K562 (cell line): ENCODE results near the gene PUM1. TPM values are rescaled to one million over a fixed set of nuclear protein-coding genes. Genes with fewer than 3 reads are reported as not detected.

ENCODE experiments used
- ARNT ChIP-seq, 2 experiments: fragments of 450-650 bp; IDR thresholded peaks; 2 replicates each; pipeline ENCODE4 v1.6.1; 2016; ENCODE audit warnings: mild to moderate bottlenecking in 1 of 2
- ATF7 ChIP-seq: fragments of 450-650 bp; IDR thresholded peaks from 2 replicates; pipeline ENCODE4 v1.7.1; 2014; ENCODE audit warnings: mild to moderate bottlenecking, moderate library complexity
- CBX3 ChIP-seq, 2 experiments: IDR thresholded peaks; 1 replicate in 1 of 2; 2 replicates in 1 of 2; pipeline ENCODE4 v1.6.1; 2012; ENCODE audit warnings: inconsistent platforms in 2 of 2, low read length in 2 of 2, borderline replicate concordance in 1 of 2, control low read depth in 1 of 2
- EGR1 ChIP-seq: fragments of 450-650 bp; conservative IDR thresholded peaks from 2 replicates; pipeline ENCODE4 v1.6.1; 2017; ENCODE audit warnings: mild to moderate bottlenecking
- GTF2F1 ChIP-seq: IDR thresholded peaks from 2 replicates; pipeline ENCODE4 v1.6.1; 2011; ENCODE audit warnings: low read depth, low read length, improper control_type of control experiment
- MTA2 ChIP-seq: fragments of 450-650 bp; IDR thresholded peaks from 2 replicates; pipeline ENCODE4 v1.6.1; 2016; ENCODE audit warnings: low read depth
- PHB ChIP-seq: fragments of 250-450 bp; sonication (Bioruptor Pico); IDR thresholded peaks from 2 replicates; pipeline ENCODE4 v1.5.0; 2021
- RBBP5 ChIP-seq: fragments of 200-600 bp; sonication (generic); IDR thresholded peaks from 2 replicates; pipeline ENCODE4 v1.6.1; 2012; ENCODE audit warnings: borderline replicate concordance, mild to moderate bottlenecking, low read length, control low read depth, inconsistent platforms; ENCODE audit not compliant: insufficient read depth, poor library complexity, severe bottlenecking
- RBFOX2 ChIP-seq: fragments of 200-400 bp; formaldehyde crosslinking; IDR thresholded peaks from 2 replicates; pipeline ENCODE4 v1.6.1; 2017; ENCODE audit warnings: low read depth, mild to moderate bottlenecking, low read length, moderate library complexity
- TBP ChIP-seq: optimal IDR thresholded peaks from 2 replicates; pipeline ENCODE3; 2011; ENCODE audit warnings: low read depth, low read length, improper control_type of control experiment
- U2AF2 ChIP-seq: fragments of 200-400 bp; formaldehyde crosslinking; optimal IDR thresholded peaks from 2 replicates; pipeline ENCODE3; 2017; ENCODE audit warnings: low read depth, mild to moderate bottlenecking, low read length
- ZBTB1 ChIP-seq: sonication (generic); formaldehyde crosslinking; IDR thresholded peaks from 2 replicates; pipeline ENCODE4 v1.8.1; 2023; ENCODE audit warnings: missing genetic modification reagents, low read depth, mild to moderate bottlenecking, borderline replicate concordance
- ZBTB34 ChIP-seq: fragments of 250-450 bp; sonication (Bioruptor Pico); IDR thresholded peaks from 2 replicates; pipeline ENCODE4 v1.8.0; 2021; ENCODE audit warnings: mild to moderate bottlenecking, moderate library complexity
- ZEB2 ChIP-seq: fragments of 450-650 bp; IDR thresholded peaks from 2 replicates; pipeline ENCODE4 v1.6.1; 2016
- ZFP30 ChIP-seq: fragments of 250-450 bp; sonication (Bioruptor Pico); IDR thresholded peaks from 2 replicates; pipeline ENCODE4 v1.8.0; 2022; ENCODE audit warnings: moderate library complexity, mild to moderate bottlenecking, inconsistent platforms, borderline replicate concordance
- ZNF586 ChIP-seq: fragments of 450-650 bp; formaldehyde crosslinking; conservative IDR thresholded peaks from 2 replicates; pipeline ENCODE4 v1.4.0; 2020; ENCODE audit warnings: mild to moderate bottlenecking, moderate library complexity
- ZNF76 ChIP-seq: fragments of 250-450 bp; sonication (Bioruptor Pico); IDR thresholded peaks from 2 replicates; pipeline ENCODE4 v1.4.0; 2020; ENCODE audit warnings: mild to moderate bottlenecking, moderate library complexity, borderline replicate concordance
- polyA plus RNA-seq, 8 experiments: library from polyadenylated mRNA; depleted of rRNA in 4 of 8; stranded (reverse) in 5 of 8; unstranded in 3 of 8; fragments of >200 nt; fragmentation: Nextera tagmentation in 2 of 8; fragmentation: Illumina TruSeq in 1 of 8; extraction: Ambion mirVana in 2 of 8; extraction: Trizol in 1 of 8; gene quantifications; 2 replicates each; pipeline versions ENCODE4 v1.2.1 to v1.2.3, GENCODE V29; 2011 to 2014; ENCODE audit warnings: inconsistent platforms in 1 of 8, missing spikeins in 1 of 8
- total RNA-seq, 7 experiments: library from RNA; depleted of rRNA in 6 of 7; stranded (reverse); fragments of >200 nt in 6 of 7; fragmentation: Illumina TruSeq in 2 of 7; extraction: Trizol in 2 of 7; gene quantifications; 2 replicates each; pipeline versions ENCODE4 v1.2.1 to v1.2.3, GENCODE V29; 2011 to 2021; ENCODE audit warnings: low replicate concordance in 1 of 7
- TF ChIP-seq, protein P1 (sequence below): fragments of 200-800 bp; sonication (Bioruptor generic); IDR thresholded peaks from 2 replicates; pipeline ENCODE4 v1.6.1; 2016; ENCODE audit warnings: missing genetic modification characterization, missing compliant biosample characterization
- TF ChIP-seq, protein P2 (sequence below): sonication (generic); formaldehyde crosslinking; IDR thresholded peaks from 2 replicates; pipeline ENCODE4 v1.8.0; 2022; ENCODE audit warnings: missing genetic modification reagents, mild to moderate bottlenecking, borderline replicate concordance
- TF ChIP-seq, protein P3 (sequence below), 2 experiments: fragments of 250-450 bp in 1 of 2; fragments of 450-650 bp in 1 of 2; sonication (Bioruptor Pico) in 1 of 2; IDR thresholded peaks; 2 replicates each; pipeline versions ENCODE4 v1.6.1 to v1.8.0; 2016 to 2021; ENCODE audit warnings: mild to moderate bottlenecking in 2 of 2, moderate library complexity in 2 of 2, missing compliant biosample characterization in 1 of 2, missing genetic modification characterization in 1 of 2

The PUM1 gene
- total and polyA plus RNA-seq, 9 of the 15 experiments (the other 6 are each of a cell fraction or from before 2014, with no cell fraction given) = 37.7 to 104 (median 55.7) TPM

DNA sequence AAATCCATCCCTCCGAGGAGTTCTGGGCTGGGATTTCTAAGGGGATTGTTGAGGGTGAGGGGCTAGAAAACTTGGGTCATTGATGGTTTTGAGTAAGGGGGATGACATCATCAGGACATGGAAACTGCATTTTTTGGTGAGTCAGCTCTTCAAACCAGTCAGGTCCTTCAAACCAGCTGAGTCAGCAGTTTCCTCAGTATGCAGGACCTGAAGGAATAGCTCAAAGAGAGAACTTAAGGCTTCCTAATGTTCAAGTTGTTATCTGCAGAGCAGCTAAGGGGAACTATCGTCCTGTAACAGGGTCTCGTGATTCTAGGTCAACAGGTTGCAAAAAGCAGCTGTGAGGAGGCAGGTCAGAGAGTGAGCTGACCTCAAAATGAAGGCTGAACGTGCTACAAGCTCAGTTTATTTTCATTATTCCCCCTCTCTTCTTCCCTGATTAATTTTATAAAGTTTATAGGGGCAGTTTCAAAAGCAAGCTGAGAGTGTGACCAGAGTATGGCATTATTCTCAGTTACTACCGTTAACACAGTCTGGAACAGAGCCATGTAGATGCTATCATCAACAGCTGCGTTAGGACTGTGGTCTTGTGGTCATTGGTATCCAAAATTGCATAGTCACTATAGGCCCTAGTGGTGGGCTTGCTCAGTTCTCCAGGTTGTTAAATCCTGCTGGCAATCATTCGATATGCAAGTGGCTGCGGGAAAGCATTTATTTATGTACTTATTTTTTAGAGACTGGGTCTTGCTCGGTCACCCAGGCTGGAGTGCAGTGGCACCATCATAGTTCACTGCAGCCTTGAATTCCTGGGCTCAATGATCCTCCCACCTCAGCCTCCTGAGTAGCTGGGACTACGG is 146.3 kb downstream of the PUM1 start (continued):
- TF ChIP-seq, protein P1, sequence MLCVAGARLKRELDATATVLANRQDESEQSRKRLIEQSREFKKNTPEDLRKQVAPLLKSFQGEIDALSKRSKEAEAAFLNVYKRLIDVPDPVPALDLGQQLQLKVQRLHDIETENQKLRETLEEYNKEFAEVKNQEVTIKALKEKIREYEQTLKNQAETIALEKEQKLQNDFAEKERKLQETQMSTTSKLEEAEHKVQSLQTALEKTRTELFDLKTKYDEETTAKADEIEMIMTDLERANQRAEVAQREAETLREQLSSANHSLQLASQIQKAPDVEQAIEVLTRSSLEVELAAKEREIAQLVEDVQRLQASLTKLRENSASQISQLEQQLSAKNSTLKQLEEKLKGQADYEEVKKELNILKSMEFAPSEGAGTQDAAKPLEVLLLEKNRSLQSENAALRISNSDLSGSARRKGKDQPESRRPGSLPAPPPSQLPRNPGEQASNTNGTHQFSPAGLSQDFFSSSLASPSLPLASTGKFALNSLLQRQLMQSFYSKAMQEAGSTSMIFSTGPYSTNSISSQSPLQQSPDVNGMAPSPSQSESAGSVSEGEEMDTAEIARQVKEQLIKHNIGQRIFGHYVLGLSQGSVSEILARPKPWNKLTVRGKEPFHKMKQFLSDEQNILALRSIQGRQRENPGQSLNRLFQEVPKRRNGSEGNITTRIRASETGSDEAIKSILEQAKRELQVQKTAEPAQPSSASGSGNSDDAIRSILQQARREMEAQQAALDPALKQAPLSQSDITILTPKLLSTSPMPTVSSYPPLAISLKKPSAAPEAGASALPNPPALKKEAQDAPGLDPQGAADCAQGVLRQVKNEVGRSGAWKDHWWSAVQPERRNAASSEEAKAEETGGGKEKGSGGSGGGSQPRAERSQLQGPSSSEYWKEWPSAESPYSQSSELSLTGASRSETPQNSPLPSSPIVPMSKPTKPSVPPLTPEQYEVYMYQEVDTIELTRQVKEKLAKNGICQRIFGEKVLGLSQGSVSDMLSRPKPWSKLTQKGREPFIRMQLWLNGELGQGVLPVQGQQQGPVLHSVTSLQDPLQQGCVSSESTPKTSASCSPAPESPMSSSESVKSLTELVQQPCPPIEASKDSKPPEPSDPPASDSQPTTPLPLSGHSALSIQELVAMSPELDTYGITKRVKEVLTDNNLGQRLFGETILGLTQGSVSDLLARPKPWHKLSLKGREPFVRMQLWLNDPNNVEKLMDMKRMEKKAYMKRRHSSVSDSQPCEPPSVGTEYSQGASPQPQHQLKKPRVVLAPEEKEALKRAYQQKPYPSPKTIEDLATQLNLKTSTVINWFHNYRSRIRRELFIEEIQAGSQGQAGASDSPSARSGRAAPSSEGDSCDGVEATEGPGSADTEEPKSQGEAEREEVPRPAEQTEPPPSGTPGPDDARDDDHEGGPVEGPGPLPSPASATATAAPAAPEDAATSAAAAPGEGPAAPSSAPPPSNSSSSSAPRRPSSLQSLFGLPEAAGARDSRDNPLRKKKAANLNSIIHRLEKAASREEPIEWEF (CRISPR knock-in tag) = peak; percentile 53; the same call in 1 of the 2 replicates
- no peak for TF ChIP-seq U2AF2
- TF ChIP-seq MTA2 = peak; percentile 16
- peak in 1 of 2 experiments; percentile 24; a peak in 1 of 3 replicates for TF ChIP-seq CBX3 (IDR thresholded peaks at IDR 0.05; ENCODE audit: borderline replicate concordance in 1 of 2, low read length in 2 of 2)
- no peak for TF ChIP-seq EGR1
- no peak for TF ChIP-seq GTF2F1
- no peak for TF ChIP-seq ZNF586 (CRISPR knock-in tag)
- peak; percentile 99 for TF ChIP-seq ATF7
- peak; percentile 48 for TF ChIP-seq TBP
- TF ChIP-seq, protein P2, sequence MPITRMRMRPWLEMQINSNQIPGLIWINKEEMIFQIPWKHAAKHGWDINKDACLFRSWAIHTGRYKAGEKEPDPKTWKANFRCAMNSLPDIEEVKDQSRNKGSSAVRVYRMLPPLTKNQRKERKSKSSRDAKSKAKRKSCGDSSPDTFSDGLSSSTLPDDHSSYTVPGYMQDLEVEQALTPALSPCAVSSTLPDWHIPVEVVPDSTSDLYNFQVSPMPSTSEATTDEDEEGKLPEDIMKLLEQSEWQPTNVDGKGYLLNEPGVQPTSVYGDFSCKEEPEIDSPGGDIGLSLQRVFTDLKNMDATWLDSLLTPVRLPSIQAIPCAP (CRISPR knock-in tag) = no peak
- no peak for TF ChIP-seq RBFOX2
- peak; percentile 71 to 88 for TF ChIP-seq ARNT (IDR thresholded peaks at IDR 0.05)
- TF ChIP-seq PHB (CRISPR knock-in tag) = no peak
- TF ChIP-seq ZFP30 = no peak
- TF ChIP-seq ZEB2 = peak; percentile 80
- TF ChIP-seq, protein P3, sequence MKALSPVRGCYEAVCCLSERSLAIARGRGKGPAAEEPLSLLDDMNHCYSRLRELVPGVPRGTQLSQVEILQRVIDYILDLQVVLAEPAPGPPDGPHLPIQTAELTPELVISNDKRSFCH (CRISPR knock-in tag; IDR thresholded peaks at IDR 0.05) = no peak
- TF ChIP-seq, protein P3 (tag; IDR thresholded peaks at IDR 0.05) = no peak
- no peak for TF ChIP-seq ZNF76 (CRISPR knock-in tag)
- TF ChIP-seq ZBTB1 (CRISPR knock-in tag) = no peak
- peak; percentile 86 for TF ChIP-seq RBBP5
- no peak for TF ChIP-seq ZBTB34 (CRISPR knock-in tag)
